Hematopoietic multipotent progenitor cell treated with erythropoietin and hydrocortisone succinate and interleukin-3 and kit ligand, for 4 days (in vitro differentiated cells): ENCODE results near the gene PLXNB1.
"Not testable (repeated sequence)": the region's sequence is repeated elsewhere in the genome, so short reads cannot be mapped to it uniquely, and the experiment has no call there.

Experiments
- DNase-seq: peaks from one replicate; pipeline ENCODE4 v3.0.0-alpha.2; 2015

PLXNB1 gene

DNA sequence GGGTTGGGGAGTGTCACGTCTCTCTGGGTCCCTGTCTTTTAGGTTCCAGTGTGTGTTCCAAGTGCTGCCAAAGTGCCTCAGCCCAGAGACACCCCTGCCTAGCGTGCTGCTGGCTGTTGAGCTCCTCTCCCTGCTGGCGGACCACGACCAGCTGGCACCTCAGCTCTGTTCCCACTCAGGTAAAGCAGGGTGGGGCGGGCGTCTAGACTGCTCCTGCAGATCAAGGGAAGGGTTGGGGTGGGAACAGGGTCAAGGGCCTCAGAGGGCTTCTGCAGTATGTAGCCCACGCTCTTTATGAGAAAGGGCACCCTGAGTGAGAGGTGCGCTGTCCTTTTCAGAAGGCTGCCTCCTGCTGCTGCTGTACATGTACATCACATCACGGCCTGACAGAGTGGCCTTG lies 33.8 kb upstream of the PLXNB1 start:
- no peak for DNase-seq

DNA sequence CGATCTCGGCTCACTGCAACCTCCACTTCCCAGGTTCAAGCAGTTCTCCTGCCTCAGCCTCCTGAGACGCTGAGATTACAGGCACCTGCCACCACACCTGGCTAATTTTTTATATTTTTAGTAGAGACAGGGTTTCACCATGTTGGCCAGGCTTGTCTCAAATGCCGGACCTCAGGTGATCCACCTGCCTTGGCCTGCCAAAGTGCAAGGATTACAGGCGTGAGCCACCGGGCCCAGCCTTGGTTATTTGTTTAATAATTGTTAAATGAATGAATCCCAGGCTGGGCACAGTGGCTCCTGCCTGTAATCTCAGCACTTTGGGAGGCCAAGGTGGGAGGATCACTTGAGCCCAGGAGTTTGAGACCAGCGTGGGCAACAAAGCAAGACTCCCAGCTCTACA lies 31.9 kb upstream of the PLXNB1 start:
- not testable (repeated sequence) for DNase-seq

DNA sequence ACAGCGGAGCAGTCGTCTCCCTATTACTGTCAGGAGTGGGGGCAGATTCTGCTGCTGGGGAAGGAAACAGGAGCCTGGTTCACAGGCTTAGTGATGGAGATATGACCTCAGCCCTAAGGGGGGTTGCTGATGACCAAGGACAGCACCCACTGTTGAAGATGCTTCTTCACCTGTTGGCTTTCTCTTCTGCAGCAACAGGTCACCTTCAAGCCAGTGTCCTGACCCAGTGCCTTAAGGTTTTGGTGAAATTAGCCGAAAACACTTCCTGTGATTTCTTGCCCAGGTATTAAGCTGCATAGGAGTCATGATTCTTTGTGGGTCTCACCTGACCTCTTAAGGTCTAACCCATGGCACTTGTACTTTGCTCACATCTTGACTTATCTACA lies 30.6 kb upstream of the PLXNB1 start:
- no peak for DNase-seq

DNA sequence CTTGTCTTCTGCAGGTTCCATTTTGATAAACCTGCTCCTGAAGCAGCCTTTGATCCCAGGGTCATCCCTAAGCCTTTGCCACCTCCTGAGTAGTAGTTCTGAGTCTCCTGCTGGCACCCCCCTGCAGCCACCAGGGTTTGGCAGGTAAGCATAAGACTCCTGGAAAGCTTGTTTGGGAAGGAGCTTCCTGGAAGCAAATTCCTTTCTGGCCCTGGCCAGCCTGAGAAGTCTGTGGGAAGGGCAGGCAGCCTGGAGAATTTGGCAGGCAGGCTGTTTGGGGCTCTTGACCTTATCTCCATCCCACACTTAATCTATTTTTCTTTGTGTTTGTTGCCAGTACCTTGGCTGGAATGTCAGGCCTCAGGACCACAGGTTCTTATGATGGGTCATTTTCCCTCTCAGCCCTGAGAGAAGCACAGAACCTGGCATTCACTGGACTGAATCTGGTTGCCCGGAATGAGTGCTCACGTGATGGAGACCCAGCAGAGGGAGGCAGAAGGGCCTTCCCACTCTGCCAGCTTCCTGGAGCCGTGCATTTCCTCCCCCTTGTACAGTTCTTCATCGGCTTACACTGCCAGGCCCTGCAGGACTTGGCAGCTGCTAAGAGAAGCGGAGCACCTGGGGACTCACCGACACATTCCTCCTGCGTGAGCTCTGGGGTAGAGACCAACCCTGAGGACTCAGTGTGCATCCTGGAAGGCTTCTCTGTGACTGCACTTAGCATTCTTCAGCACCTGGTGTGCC lies 30.1 kb upstream of the PLXNB1 start:
- DNase-seq, result no peak

DNA sequence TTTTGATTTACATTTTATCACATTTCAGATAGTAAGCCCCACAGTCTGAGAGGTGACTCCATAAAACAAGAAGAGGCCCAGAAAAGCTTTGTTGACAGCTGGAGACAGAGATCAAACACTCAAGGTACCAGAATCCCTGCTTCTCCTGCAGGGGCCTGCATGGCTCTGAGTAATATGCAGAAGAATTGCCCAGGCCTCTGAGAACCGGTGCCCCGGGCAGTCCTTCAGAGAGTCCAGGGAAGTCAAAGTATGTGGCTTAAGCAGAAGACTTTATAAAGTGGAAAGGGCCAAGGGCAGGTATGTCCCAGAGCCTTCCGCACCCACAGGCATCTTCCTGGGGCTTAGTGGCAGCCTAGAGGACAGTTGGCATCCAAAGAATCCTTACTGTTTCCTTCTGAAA lies 29.4 kb upstream of the PLXNB1 start:
- DNase-seq, result no peak

DNA sequence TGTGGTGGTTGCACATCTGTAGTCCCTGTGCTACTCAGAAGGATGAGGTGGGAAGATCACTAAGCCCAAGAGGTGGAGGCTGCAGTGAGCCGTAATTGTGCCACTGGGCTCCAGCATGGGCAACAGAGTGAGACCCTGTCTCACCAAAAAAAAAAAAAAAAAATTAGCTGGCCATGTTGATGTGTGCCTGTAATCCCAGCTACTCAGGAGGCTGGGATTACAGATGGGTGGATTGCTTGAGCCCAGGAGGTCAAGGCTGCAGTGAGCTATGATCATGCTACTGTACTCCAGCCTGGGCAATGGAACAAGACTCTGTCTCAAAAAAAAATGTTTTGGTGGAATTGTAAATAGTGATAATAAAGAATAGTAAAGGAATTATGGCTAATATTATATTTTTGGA lies 26.6 kb upstream of the PLXNB1 start:
- DNase-seq, result no peak

DNA sequence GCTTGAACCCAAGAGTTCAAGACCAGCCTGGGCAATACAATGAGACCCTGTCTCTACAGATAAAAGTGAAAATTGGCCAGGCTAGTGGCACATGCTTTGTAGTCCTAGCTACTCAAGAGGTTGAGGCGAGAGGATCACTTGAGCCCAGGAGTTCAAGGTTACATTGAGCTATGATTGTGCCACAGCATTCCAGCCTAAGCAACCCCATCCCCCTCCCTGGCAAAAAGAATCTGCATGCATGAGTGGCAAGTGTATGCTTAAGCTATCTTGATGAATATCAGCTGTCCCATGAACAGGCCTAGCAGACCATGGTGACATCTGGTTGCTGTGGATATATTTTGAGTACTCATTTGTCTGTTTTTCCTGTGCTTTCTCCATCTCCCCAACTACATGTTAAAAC lies 21.4 kb upstream of the PLXNB1 start:
- no peak for DNase-seq

DNA sequence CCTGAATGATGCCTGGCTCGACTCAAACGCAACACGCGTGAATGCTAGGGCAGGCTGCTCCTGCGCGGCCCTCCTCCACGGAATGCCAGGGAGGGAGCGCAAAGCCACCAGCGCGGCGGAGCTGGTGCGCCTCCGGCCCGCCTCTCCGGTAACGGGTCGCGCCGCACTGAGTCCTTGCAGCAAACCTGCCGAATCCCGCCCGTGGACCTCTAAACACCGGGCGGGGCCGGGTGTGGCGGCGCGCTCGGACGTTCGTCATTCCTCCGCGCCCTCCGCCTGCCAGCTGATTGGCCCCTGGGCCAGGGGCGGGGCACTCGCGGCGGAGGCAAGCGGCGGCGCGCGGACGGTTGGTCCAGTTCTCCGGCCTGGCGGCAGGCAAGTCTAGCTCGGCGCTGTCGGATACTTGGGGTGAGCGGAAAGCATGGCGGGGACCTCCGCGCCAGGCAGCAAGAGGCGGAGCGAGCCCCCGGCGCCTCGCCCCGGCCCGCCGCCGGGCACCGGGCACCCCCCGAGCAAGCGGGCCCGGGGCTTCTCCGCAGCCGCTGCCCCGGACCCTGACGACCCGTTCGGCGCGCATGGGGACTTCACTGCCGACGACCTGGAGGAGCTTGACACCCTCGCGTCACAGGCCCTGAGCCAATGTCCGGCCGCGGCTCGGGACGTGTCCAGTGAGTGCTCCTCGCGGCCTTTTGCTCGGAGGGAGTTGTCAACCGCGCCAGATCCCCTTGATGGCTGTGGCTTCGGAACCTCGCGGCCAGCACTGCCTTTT lies 16.7 kb upstream of the PLXNB1 start, which contains the start of gene ATRIP:
TSS of gene ATRIP (plus strand) at position 313 of the 769 bp plus-strand sequence. CDS start at position 422, 109 bp downstream.
- peak; percentile 96 for DNase-seq

DNA sequence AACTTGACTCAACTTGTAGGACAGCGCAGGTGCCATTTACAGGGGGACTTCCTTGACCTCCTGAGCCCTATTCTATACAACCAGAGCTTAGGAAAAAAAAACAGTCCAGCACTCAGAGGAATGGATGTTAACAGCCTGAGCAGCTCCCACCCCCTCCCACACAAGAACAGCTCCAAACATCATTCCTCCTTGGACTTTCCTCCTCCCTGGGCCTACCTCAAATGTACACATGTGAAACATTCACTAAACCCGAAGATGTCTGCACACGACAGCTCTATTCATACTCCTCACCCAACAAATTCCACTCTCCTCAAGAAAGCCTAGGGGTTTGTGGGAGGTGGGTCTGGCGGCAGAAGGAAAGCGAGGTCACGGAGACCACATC lies 16.1 kb upstream of the PLXNB1 start:
- peak; percentile 19 for DNase-seq

DNA sequence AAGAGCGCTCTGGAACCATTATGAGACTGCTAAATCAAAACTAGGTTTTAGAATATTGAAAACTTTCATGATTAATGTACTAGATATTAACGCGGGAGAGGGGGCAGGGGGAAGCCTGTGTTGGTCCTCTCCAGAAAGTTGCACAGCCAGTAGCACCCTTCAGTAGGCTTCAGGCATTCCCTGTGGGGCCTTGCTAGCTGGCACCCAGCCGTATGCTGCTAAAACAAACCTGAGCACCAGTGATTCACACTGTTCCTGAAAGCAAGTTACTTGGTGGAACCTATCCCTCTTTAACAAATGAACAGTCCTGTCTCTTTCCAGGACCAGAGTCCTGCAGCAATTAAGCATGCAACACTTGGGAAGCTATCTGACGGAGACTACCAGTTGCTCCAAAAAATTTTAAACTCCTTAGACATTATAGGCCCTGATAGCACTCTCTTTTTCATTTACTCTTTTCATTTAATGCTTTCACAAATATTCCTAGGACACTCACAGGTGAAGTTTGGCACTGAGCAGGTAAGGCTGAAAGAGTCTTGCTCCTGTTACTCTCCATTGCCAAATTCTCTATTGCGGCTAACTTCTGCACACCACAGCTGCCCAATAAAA lies 15.5 kb upstream of the PLXNB1 start:
- no peak for DNase-seq

DNA sequence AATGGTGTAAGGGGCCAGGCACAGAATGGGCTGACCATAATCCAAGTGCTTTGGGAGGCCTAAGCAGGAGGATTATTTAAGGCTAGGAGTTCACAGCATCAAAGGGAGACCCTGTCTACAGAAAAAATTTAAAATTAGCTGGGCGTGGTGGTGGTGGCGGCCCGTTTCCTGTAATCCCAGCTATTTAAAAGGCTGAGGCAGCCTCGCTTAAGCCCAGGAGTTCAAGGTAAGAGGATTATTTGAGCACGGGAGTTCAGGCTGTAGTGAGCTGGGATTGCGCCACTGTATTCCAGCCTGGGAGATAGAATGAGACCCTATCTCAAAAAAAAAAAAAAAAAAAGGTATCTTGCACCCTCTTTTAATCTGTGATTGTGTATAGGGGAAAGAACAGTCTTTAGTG lies 12.1 kb upstream of the PLXNB1 start:
- no peak for DNase-seq

DNA sequence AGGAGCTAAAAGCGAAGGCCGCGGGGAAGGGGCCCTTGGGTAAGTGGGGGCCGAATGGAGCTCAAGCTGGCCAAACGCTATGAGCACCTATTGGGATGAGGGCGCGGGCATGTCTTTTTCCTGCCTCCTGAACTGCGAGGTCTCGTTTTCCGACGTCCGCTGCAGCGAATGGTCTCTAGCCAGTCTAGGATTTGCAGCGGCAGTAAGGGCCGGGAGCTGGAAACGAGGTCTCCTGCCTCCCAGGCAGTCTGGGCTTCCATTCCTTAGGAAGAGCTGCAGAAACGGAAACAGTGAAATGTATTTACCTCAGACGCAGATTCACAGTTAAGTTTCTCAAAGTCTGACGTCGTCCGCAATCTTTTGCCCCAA lies 10.7 kb upstream of the PLXNB1 start:
- DNase-seq, result peak; percentile 35

DNA sequence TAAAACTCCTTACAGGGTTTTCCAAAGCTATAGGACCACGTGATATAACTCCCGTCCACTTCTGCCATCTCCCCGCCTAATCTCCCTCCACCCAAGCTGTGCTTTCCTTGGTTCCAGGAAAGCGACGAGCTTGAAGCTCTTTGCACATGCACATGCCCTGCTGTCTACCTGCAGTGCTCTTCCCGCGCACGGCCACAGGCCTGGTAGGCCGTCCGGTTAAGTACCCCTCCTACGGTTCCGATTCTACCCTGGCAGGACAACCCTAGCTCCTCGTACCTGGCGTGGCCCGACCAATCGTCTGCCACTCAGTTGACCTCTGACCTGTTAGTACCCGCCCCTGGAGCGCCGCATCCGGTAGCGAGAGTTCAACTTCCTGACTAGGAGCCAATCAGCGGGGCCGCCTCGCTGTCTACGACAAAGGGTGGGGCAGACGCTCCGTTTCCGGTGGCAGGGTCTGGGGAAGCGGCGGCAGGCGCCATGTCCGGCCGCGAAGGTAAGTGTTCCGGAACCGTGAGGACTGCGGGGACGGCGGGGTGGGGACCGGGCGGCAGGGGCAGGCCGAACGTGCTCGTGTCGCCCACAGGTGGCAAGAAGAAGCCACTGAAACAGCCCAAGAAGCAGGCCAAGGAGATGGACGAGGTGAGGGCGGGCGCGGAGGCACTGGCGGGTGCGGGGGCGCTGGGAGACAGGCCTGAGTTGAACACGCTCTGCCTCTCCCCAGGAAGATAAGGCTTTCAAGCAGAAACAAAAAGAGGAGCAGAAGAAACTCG lies 10.1 kb upstream of the PLXNB1 start, which contains the start of the genes CCDC51 and TMA7:
TSS of gene CCDC51 (minus strand) at position 300 of the 770 bp plus-strand sequence. CDS start 4,991 bp downstream, outside the sequence.
TSS of gene TMA7 (plus strand) at position 438 of the 770 bp plus-strand sequence. CDS start at position 478, 40 bp downstream.
- DNase-seq, result peak; percentile 99

DNA sequence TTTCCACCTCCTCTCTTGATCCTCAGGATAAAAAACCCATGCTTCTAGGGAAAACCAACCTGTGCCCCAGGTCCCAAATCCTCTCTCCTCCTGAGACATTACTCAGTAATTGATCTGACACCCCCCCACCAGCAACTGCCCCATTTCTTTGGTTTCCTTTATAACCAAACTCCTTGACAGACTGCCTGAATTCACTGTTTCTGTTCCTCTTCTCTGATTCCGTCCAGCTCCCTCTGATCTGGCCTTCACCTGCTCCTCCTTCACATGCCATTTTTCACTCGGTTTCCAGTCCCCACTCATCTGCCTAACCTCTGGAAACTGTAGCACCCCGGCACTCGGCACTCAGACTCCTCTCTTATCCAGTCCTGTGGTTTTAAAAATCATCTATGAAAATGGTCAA lies 7.9 kb upstream of the PLXNB1 start:
- no peak for DNase-seq

DNA sequence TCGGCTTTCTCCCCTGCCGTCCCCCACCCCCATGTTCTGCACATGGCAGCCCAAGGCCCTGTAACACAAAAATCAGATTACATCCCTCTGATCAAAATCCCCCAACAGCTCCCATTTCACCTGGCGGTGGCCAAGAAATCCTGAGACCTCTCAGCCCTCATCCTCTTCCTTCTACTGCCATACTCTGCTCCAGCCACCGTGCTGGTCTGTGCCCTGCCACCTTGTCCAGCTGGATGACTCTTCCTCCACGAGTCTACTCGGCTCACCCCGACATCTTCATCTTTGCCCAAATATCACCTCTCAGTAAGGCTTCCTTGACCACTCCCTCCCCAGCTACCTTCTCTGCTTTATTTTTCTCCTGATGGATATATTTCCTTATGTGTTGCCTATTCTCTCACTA lies 7.0 kb upstream of the PLXNB1 start:
- no peak for DNase-seq

DNA sequence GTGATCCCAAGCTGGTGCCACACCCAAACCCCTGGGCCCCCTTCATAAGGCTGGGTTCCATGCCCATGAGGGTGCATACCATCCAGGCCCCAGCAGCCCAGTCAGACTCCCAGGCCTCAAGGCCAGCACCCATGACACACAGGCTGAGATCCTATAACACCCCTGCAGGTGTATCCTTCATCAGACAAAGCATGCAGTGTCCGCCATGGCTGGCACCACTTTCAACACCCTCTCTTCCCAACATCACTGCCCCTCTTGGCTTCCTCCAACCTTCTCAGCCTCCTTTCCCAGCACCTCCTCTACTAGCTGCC lies 6.5 kb upstream of the PLXNB1 start:
- no peak for DNase-seq

DNA sequence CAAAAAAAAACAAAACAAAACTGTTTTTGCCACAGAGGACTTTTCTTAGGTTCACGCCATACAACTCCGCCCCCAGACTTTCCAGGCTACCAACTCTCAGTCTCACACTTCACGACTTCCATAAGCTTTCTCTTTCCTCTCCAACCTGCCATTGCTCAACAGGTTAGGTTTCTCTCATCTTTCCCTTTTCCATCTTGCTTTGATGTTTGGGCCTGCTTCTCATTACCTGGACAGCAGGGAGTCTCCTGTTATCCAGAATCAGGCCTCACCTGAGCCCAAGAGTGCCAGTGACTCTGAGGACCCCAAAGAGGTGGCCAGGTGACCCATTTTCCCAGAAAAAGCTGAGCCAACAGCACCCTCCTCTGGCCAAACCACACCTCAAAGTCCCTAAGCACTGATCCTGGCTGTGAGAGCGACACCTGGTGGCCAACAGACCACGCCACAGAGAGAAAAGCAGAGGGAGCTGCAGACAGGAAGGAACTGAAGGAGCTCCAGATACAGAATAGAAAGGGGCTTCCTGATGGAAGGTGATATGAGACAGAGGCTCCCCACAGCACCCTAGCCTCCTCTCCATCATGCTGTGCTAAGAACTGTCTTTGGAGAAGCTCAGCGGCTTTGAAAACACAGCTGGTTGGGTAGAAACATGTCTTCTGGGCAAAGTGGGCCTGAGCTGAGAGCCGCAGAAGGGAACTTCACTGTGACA lies 6.0 kb upstream of the PLXNB1 start:
- peak; percentile 93 for DNase-seq

DNA sequence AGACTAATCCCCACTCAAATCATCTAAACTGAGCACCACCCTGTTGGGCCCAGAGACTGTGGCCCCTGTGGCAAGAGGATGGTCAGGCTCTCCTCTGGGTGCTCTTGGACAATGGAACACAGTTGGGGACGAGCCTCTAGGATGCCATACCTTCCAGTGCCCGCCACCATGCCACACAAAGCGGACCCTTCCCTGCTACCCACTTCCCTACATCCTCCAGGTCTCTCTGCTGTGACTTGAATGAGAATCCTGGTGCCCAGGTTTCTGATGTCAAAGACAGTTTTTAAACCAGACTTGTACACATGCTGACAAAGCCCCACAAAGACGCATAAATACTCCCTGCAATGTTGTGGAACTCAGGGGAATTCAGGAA lies 5.3 kb upstream of the PLXNB1 start:
- DNase-seq, result no peak

DNA sequence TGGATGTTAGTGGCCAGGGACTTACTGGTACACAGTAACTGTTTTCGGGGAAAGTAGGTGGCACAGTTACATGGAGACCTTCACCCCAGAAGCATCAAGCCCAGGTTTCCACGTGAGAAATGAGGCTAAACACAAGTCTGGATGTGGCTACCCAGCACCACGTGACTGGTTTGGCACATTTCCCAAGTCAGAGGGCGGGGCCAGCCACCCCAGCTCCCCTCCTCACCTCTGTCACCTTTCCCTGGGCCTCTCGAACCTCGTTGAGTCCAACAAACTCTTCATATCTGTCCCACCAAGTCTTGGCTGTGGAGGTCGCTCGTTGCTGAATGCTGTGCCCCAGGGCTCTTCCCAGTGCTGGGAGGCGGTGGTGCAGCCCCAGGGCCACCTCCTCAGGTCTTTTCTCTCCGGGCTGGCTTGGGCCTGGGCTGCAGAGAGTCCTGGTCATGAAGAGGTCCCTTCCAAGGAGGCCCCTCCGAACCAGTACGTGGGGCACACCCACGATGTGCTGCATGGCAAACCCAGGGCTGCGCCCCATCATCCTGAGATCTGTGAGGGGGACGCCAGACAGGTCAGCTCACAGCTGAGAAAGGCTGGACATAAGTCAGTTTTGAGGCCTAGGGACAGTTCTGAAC lies 4.8 kb upstream of the PLXNB1 start:
- peak; percentile 30 for DNase-seq

DNA sequence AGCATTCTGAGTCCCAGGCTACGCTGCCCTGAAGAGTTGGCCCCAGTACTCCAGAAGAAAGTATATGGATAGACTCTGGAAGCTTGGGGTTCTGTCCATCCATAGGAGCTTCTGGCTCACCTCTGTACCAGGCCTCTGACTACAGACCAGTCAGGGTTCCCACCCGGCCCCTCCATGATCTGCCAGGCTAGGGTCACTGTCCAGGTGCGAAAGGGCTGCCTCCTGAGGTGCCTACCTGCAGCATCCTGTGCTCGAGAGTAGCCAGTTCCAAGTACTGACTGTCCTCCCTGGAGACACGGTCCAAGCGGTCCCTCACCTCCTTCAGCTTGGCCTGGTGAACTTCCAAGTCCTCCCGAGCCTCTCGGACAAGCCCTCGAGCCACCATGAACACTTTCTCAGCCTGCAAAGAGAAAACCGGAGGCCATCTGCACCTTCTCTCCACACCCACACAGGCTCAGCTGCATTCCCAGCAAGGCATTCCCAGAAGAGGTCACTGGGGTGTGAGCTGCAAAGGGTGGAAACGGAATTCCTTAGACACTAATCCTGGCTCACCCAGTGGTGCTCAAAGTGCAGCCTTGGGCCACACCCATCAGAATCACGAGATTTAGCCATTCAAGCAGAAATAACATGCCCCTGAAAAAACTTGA lies 3.7 kb upstream of the PLXNB1 start:
- DNase-seq, result no peak
